ENCODE data around the gene DCST2. TPM values are rescaled to one million over a fixed set of nuclear protein-coding genes. Genes with fewer than 3 reads are reported as not detected.

Gene DCST2
- total and polyA plus RNA-seq, 10 of the 15 experiments (the other 5 are each of a cell fraction or from before 2014, with no cell fraction given) = 0.33 to 0.41 (median 0.36) TPM; not detected in 7

DNA sequence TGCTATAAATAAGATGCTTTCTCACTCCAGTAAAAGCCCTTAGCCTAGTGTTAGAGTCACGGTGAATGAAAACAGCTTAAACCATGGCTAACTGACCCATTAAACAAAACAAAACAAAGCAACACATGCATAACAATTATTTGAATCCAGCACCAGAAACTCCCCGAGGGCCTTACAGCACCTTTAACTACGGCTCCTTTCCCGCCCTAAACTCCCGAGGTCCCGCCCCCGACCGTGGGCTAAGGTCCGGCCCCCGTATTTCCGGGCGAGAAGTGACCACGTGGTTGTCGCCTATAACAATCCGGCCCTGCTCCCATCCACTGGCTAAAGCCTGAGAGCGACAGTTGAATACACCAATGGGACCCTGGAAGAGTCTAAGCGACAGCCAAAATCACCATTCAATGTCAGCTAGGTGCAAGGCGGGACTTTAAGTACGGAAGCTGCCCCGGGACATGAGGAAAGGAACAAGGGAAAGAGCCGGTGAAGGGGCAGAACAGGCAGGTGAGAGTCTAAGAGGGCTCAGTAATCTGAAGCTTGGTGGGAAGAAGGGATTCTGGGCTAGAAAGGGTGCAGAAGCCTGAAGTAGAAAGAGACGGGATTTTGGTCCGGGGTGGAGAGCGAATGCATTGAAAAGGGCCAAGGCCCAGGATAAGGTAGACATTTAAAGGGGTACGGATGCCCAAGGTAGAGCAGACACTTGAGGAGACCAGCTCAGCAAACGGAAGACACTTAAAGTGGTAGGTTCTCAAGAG, 50.5 kb downstream of the DCST2 start, which contains the start of gene FLAD1 (continued):
- no peak for TF ChIP-seq ETV6 (conservative IDR thresholded peaks at IDR 0.05 in 1 of 2, IDR thresholded peaks at IDR 0.05 in 1 of 2; ENCODE audit: borderline replicate concordance in 1 of 2, low read depth in 1 of 2)
- TF ChIP-seq SIX5 (IDR thresholded peaks at IDR 0.05; ENCODE audit: low read depth, low read length, severe bottlenecking) = peak; percentile 28
- TF ChIP-seq RFX5 (IDR thresholded peaks at IDR 0.05; ENCODE audit: low read depth, low read length) = no peak
- TF ChIP-seq TBL1XR1 (IDR thresholded peaks at IDR 0.05; ENCODE audit: low read depth, low read length) = 0 out of 2 replicates have a peak, but pooled peaks have one; percentile 16
- TF ChIP-seq STAT1 (conservative IDR thresholded peaks at IDR 0.05) = 0 out of 2 replicates have a peak, but pooled peaks have one; percentile 21
- TF ChIP-seq CBX5 (IDR thresholded peaks at IDR 0.05; ENCODE audit: low read depth) = no peak
- peak; percentile 41 for TF ChIP-seq SMAD1 (IDR thresholded peaks at IDR 0.05; ENCODE audit: low read depth, partially characterized antibody)
- TF ChIP-seq, protein P1, sequence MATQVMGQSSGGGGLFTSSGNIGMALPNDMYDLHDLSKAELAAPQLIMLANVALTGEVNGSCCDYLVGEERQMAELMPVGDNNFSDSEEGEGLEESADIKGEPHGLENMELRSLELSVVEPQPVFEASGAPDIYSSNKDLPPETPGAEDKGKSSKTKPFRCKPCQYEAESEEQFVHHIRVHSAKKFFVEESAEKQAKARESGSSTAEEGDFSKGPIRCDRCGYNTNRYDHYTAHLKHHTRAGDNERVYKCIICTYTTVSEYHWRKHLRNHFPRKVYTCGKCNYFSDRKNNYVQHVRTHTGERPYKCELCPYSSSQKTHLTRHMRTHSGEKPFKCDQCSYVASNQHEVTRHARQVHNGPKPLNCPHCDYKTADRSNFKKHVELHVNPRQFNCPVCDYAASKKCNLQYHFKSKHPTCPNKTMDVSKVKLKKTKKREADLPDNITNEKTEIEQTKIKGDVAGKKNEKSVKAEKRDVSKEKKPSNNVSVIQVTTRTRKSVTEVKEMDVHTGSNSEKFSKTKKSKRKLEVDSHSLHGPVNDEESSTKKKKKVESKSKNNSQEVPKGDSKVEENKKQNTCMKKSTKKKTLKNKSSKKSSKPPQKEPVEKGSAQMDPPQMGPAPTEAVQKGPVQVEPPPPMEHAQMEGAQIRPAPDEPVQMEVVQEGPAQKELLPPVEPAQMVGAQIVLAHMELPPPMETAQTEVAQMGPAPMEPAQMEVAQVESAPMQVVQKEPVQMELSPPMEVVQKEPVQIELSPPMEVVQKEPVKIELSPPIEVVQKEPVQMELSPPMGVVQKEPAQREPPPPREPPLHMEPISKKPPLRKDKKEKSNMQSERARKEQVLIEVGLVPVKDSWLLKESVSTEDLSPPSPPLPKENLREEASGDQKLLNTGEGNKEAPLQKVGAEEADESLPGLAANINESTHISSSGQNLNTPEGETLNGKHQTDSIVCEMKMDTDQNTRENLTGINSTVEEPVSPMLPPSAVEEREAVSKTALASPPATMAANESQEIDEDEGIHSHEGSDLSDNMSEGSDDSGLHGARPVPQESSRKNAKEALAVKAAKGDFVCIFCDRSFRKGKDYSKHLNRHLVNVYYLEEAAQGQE (IDR thresholded peaks at IDR 0.05; ENCODE audit: low read depth, low read length) = no peak
- TF ChIP-seq ZNF687 (IDR thresholded peaks at IDR 0.05) = no peak
- TF ChIP-seq MYB (IDR thresholded peaks at IDR 0.05; ENCODE audit: borderline replicate concordance, low read depth, low read length) = no peak
- no peak for TF ChIP-seq YBX1 (IDR thresholded peaks at IDR 0.05)
- no peak for TF ChIP-seq NFXL1 (IDR thresholded peaks at IDR 0.05; ENCODE audit: borderline replicate concordance)
- TF ChIP-seq, protein P2, sequence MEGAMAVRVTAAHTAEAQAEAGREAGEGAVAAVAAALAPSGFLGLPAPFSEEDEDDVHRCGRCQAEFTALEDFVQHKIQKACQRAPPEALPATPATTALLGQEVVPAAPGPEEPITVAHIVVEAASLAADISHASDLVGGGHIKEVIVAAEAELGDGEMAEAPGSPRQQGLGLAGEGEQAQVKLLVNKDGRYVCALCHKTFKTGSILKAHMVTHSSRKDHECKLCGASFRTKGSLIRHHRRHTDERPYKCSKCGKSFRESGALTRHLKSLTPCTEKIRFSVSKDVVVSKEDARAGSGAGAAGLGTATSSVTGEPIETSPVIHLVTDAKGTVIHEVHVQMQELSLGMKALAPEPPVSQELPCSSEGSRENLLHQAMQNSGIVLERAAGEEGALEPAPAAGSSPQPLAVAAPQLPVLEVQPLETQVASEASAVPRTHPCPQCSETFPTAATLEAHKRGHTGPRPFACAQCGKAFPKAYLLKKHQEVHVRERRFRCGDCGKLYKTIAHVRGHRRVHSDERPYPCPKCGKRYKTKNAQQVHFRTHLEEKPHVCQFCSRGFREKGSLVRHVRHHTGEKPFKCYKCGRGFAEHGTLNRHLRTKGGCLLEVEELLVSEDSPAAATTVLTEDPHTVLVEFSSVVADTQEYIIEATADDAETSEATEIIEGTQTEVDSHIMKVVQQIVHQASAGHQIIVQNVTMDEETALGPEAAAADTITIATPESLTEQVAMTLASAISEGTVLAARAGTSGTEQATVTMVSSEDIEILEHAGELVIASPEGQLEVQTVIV (IDR thresholded peaks at IDR 0.05; ENCODE audit: borderline replicate concordance, partially characterized antibody) = peak; percentile 96
- TF ChIP-seq, protein P3, sequence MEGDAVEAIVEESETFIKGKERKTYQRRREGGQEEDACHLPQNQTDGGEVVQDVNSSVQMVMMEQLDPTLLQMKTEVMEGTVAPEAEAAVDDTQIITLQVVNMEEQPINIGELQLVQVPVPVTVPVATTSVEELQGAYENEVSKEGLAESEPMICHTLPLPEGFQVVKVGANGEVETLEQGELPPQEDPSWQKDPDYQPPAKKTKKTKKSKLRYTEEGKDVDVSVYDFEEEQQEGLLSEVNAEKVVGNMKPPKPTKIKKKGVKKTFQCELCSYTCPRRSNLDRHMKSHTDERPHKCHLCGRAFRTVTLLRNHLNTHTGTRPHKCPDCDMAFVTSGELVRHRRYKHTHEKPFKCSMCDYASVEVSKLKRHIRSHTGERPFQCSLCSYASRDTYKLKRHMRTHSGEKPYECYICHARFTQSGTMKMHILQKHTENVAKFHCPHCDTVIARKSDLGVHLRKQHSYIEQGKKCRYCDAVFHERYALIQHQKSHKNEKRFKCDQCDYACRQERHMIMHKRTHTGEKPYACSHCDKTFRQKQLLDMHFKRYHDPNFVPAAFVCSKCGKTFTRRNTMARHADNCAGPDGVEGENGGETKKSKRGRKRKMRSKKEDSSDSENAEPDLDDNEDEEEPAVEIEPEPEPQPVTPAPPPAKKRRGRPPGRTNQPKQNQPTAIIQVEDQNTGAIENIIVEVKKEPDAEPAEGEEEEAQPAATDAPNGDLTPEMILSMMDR (IDR thresholded peaks at IDR 0.05 in 2 of 3, conservative IDR thresholded peaks at IDR 0.05 in 1 of 3; ENCODE audit: control insufficient read depth in 2 of 3, extremely low read depth in 1 of 3, insufficient read depth in 1 of 3, low read depth in 3 of 3, low read length in 3 of 3) = no peak
- no peak; the same call in 1 of the 2 replicates for TF ChIP-seq RUNX3 (IDR thresholded peaks at IDR 0.05; ENCODE audit: low read length)
- no peak for TF ChIP-seq TAF1 (IDR thresholded peaks at IDR 0.05; ENCODE audit: borderline replicate concordance, low read depth, low read length)
